Peyer's patch (tissue), 4 donors: Measurements from ENCODE around the gene FSTL5. TPM values are rescaled to one million over a fixed set of nuclear protein-coding genes. Genes with fewer than 3 reads are reported as not detected.

Experiments used
- DNase-seq, 3 donors: peaks; one replicate each; pipeline ENCODE4 v3.0.0-alpha.2; 2017 to 2019
- H3K27ac ChIP-seq, 4 donors: fragments of 200-600 bp; sonication (generic); one replicate each; pipeline ENCODE4 v1.5.1; 2016 to 2019
- H3K27me3 ChIP-seq, 2 donors: fragments of 200-600 bp; sonication (generic); one replicate each; pipeline ENCODE4 v1.5.1; 2019
- H3K36me3 ChIP-seq, 3 donors: fragments of 200-600 bp; sonication (generic); one replicate each; pipeline ENCODE4 v1.5.1; 2016 to 2019
- H3K4me1 ChIP-seq, 4 donors: fragments of 200-600 bp; sonication (generic); one replicate each; pipeline ENCODE4 v1.5.1; 2016 to 2019
- H3K4me3 ChIP-seq, 4 donors: fragments of 200-600 bp; sonication (generic); 1 replicate in 3 of 4; 2 replicates in 1 of 4; pipeline ENCODE4 v1.5.1; 2016 to 2019; ENCODE audit warnings: mild to moderate bottlenecking in 1 of 4
- H3K9me3 ChIP-seq, 4 donors: fragments of 200-600 bp; sonication (generic); one replicate each; pipeline ENCODE4 v1.5.1; 2016 to 2019; ENCODE audit warnings: mild to moderate bottlenecking in 1 of 4
- POLR2A ChIP-seq, 2 donors: fragments of 450-650 bp; IDR thresholded peaks; one replicate each; pipeline ENCODE4 v1.5.1; 2017; ENCODE audit warnings: antibody characterized with exemption in 2 of 2, mild to moderate bottlenecking in 2 of 2, moderate library complexity in 2 of 2
- total RNA-seq, 4 donors: library from RNA; depleted of rRNA; stranded (reverse); fragments of >200 nt; gene quantifications; one replicate each; pipeline ENCODE4 v1.1.0, GENCODE V29; 2016
- TF ChIP-seq, protein P1 (sequence below), 6 experiments: fragments of 450-650 bp in 4 of 6; fragments of 200-600 bp in 2 of 6; sonication (generic) in 1 of 6; IDR thresholded peaks; one replicate each; pipeline ENCODE4 v1.5.1; 2017 to 2019; ENCODE audit warnings: antibody characterized with exemption in 6 of 6, mild to moderate bottlenecking in 3 of 6, moderate library complexity in 1 of 6

FSTL5 gene
- total RNA-seq, 4 donors from 2014 or later, result 1.7 TPM; not detected in 3

DNA sequence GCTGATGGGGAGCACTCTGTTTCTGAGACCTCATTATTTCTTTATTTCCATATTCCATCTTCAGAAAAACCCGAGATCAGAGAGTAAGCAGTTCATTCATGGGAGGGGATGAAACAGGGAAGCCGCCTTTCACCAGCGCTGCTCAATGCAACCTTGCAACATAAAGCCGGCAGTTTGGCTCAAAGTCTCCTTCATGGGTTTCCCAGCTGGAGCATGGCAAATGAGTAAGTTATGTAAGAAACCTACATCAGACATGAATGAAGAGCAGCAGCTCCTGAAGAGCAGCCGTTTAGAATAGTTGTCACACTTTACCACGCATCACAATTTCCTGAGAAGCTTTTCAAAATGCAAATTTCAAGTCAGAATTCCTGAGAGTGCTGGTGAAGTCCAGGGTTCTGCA is 578.8 kb downstream of the FSTL5 start:
- Histone ChIP-seq H3K9me3 (no peaks in the 10 kb centered on the region), H3K4me3 (no peak overlapping the region), H3K27me3 (no peaks in the 10 kb centered on the region), H3K36me3 (no peaks in the 10 kb centered on the region), H3K4me1 (no peaks in the 10 kb centered on the region), H3K27ac (no peak overlapping the region)
- TF ChIP-seq, protein P1, sequence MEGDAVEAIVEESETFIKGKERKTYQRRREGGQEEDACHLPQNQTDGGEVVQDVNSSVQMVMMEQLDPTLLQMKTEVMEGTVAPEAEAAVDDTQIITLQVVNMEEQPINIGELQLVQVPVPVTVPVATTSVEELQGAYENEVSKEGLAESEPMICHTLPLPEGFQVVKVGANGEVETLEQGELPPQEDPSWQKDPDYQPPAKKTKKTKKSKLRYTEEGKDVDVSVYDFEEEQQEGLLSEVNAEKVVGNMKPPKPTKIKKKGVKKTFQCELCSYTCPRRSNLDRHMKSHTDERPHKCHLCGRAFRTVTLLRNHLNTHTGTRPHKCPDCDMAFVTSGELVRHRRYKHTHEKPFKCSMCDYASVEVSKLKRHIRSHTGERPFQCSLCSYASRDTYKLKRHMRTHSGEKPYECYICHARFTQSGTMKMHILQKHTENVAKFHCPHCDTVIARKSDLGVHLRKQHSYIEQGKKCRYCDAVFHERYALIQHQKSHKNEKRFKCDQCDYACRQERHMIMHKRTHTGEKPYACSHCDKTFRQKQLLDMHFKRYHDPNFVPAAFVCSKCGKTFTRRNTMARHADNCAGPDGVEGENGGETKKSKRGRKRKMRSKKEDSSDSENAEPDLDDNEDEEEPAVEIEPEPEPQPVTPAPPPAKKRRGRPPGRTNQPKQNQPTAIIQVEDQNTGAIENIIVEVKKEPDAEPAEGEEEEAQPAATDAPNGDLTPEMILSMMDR (IDR thresholded peaks at IDR 0.05), result no peak
- no peak for TF ChIP-seq POLR2A (IDR thresholded peaks at IDR 0.05)
- no peak for DNase-seq

DNA sequence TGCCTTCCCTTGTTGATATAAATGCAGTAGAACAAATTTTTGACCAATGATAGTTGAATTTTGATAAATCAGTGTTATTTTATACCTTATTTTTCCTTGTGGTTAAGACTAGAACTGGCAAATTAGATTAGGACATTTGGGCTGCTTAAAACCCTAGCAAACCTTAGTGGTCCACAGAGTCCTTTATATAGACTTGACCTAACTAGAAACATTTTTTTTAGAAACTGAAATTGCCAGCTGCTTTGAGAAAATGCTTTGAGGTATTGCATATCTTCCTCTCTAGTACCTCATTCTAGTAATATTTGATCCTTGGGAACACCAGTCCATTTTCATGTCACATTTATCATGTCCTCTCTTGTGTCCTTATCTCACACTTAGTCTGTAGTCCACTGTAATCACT is 580.3 kb downstream of the FSTL5 start:
- no peaks in the 10 kb centered on the region for H3K4me1 ChIP-seq
- no peaks in the 10 kb centered on the region for H3K27me3 ChIP-seq
- TF ChIP-seq POLR2A (IDR thresholded peaks at IDR 0.05), result no peak
- TF ChIP-seq, protein P1 (IDR thresholded peaks at IDR 0.05), result no peak
- H3K4me3 ChIP-seq, result no peak overlapping the region
- no peaks in the 10 kb centered on the region for H3K36me3 ChIP-seq
- H3K9me3 ChIP-seq, result no peaks in the 10 kb centered on the region
- DNase-seq, result no peak
- H3K27ac ChIP-seq, result no peak overlapping the region

DNA sequence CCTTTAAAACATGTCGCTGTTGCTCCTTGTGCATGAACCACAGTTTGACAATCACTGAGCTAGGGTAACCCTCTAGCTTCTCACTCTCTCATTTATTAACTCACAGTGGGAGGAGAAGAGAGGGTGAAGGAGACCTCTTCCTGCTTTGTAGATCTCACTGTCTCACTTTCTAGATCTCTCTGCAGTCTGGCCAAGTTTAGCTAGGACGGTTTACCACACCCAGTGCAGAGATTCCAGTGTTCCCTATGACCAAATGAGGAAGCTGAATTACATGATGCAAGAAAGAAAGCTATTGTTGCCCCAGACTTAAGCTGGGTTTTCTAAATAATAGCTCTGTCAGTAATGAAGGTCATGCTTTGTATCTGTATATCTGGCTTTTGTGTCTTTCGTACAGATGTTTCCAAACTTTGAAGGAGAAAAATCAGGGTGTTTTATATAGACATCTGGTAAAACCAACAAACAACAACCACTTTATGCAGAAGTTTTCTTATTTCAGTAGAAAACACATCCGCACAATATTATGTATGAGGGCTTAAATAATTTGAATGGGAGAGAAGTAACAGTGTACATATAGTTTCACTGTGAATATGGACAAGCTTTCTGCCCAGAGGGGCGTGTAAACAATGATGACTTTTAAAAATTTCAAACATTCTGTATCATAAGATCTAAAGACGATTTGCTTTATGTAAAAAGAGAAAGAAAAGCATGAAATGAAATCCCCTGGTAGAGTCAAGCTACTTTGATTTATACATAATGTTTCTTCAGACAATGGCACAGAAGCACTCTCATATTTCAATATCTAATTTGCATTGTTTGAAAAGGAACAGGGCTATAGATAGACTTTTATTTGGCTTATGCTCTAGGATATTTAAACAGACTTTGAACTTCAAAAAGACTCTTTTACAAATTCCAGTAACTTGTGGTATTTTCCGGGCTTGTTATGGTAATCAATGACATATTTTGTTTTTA is 582.3 kb downstream of the FSTL5 start:
- no peak overlapping the region for H3K4me3 ChIP-seq
- no peaks in the 10 kb centered on the region for H3K9me3 ChIP-seq
- H3K27ac ChIP-seq, result no peak overlapping the region
- no peaks in the 10 kb centered on the region for H3K4me1 ChIP-seq
- H3K27me3 ChIP-seq, result no peaks in the 10 kb centered on the region
- no peak for DNase-seq
- no peak for TF ChIP-seq POLR2A (IDR thresholded peaks at IDR 0.05)
- TF ChIP-seq, protein P1 (IDR thresholded peaks at IDR 0.05), result no peak
- no peaks in the 10 kb centered on the region for H3K36me3 ChIP-seq

DNA sequence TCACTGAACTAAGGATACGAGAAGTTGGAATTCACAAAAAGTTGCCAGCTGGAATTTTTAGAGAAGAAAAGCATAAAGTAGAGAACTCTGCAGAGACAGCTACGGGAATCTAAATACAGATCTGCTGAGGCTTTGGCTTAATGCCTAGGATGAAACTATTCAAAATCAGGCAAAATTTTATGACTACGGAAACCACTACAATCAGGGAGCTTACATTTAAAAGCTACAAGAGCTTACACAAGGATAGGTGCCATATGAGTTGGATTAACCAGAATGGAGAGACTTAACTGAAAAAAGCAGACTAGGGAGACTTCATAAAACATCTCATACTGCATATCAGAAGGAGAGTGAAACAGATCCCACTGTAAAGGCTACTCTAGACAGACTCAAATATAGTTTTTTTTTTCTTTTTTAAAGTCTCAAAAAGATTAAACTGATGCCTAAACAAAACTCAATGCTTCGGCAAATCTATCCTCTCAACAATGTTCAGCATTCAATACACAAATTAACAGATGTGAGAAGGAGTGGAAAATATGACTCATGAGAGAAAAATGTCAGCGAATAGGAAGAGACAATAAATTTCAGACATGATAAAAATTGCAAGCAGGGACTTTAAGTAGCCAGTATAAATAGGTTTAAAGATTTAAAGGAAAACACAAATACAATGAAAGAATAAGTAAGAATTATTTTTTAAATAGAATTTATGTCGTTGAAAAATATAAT is 586.1 kb downstream of the FSTL5 start:
- TF ChIP-seq, protein P1 (IDR thresholded peaks at IDR 0.05), result no peak
- H3K27me3 ChIP-seq, result no peaks in the 10 kb centered on the region
- no peaks in the 10 kb centered on the region for H3K9me3 ChIP-seq
- no peaks in the 10 kb centered on the region for H3K4me1 ChIP-seq
- no peak overlapping the region for H3K27ac ChIP-seq
- H3K36me3 ChIP-seq, result no peaks in the 10 kb centered on the region
- H3K4me3 ChIP-seq, result no peak overlapping the region
- no peak for DNase-seq

DNA sequence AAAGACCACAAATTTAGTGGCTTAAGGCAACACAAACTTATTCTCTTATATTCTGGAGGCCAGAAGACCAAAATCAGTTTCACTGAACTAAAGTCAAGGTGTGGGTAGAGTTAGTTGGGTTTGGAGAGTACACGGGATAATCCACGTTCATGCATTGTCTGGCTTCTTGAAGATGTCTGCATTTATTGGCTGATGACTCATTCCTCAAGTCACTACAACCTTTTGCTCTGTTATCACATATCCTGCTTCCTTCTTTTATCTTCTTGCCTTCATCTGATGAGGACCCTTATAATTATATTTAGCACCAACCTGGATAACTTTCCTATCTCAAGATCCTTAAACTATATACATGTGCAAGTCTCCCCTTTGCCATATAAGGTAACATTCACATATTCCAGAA is 590.0 kb downstream of the FSTL5 start:
- Histone ChIP-seq H3K9me3 (no peaks in the 10 kb centered on the region), H3K4me1 (no peaks in the 10 kb centered on the region), H3K36me3 (no peaks in the 10 kb centered on the region), H3K4me3 (no peak overlapping the region), H3K27me3 (no peaks in the 10 kb centered on the region), H3K27ac (no peak overlapping the region)
- DNase-seq, result no peak
- TF ChIP-seq, protein P1 (IDR thresholded peaks at IDR 0.05), result no peak
- no peak for TF ChIP-seq POLR2A (IDR thresholded peaks at IDR 0.05)
